ENCODE measurements around the gene PTPRD.

Gene PTPRD

DNA sequence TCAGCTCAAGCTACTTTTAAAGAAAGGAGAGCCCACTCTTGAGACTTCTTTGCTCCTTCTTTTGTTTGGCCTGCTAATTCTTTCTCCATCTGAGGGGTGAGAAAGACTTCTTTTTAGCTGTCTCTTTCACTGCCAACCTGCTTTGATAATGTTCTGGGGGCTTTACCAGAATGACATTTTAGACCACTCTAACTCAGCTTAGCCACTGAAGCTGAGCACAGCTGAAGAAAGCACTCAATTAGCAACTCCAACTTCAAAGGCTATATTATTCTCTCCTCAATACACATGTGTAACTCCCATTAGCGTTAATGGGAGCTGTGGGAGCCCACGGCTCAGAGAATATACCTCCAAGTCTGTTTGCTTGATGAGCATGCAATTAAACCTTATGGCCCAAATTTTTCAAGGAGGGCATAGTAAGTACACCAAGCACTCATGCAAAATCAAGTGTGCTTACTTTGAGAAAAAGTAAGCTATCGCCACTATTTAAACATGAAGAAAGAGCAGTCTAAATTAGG is 1997.8 kb downstream of the PTPRD start:
- TF ChIP-seq, protein P1, sequence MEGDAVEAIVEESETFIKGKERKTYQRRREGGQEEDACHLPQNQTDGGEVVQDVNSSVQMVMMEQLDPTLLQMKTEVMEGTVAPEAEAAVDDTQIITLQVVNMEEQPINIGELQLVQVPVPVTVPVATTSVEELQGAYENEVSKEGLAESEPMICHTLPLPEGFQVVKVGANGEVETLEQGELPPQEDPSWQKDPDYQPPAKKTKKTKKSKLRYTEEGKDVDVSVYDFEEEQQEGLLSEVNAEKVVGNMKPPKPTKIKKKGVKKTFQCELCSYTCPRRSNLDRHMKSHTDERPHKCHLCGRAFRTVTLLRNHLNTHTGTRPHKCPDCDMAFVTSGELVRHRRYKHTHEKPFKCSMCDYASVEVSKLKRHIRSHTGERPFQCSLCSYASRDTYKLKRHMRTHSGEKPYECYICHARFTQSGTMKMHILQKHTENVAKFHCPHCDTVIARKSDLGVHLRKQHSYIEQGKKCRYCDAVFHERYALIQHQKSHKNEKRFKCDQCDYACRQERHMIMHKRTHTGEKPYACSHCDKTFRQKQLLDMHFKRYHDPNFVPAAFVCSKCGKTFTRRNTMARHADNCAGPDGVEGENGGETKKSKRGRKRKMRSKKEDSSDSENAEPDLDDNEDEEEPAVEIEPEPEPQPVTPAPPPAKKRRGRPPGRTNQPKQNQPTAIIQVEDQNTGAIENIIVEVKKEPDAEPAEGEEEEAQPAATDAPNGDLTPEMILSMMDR (IDR thresholded peaks at IDR 0.05; ENCODE audit: low read depth, low read length, missing control alignments), result no peak
- DNase-seq (ENCODE audit: low read depth), result no peak
- H3K4me3 ChIP-seq (ENCODE audit: low read depth, low read length), result no peak overlapping the region
- in situ Hi-C loops (cut with HindIII; ENCODE audit: low sequenced_read_pairs), result no loop called here

- H3K4me3 ChIP-seq (ENCODE audit: low read depth, low read length), result no peak overlapping the region
- DNase-seq (ENCODE audit: low read depth), result no peak
- in situ Hi-C loops (cut with HindIII; ENCODE audit: low sequenced_read_pairs), result no loop called here
- TF ChIP-seq, protein P1 (IDR thresholded peaks at IDR 0.05; ENCODE audit: low read depth, low read length, missing control alignments), result no peak
Measured at GRCh38 chr9:8613346-8613825, 1999.4 kb downstream of the PTPRD start.

DNA sequence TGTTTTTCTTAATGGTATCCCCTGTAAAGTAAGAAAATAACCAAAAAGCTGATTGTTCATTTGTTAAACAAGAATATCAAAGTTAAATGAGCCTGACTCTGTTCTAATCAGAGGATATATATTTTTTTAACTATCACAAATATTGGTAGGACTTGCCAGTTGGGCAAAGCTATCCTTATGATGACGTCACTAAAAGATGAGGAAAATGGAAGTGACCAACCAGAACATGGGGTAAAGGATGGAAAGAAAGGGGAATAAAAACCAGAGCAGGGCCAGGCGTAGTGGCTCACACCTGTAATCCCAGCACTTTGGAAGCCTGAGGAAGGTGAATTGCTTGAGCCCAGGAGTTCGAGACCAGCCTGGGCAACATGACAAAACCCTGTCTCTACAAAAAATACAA is 2001.6 kb downstream of the PTPRD start:
- in situ Hi-C loops (cut with HindIII; ENCODE audit: low sequenced_read_pairs), result no loop called here
- TF ChIP-seq, protein P1 (IDR thresholded peaks at IDR 0.05; ENCODE audit: low read depth, low read length, missing control alignments), result no peak

GRCh38 chr9:8610256-8610655 is 2002.5 kb downstream of the PTPRD start:
- no peak for DNase-seq (ENCODE audit: low read depth)
- TF ChIP-seq, protein P1 (IDR thresholded peaks at IDR 0.05; ENCODE audit: low read depth, low read length, missing control alignments), result no peak
- H3K4me3 ChIP-seq (ENCODE audit: low read depth, low read length), result no peak overlapping the region
- in situ Hi-C loops (cut with HindIII; ENCODE audit: low sequenced_read_pairs), result no loop called here

More for the DNA sequence above, 2001.6 kb downstream of the PTPRD start:
- DNase-seq (ENCODE audit: low read depth), result no peak
- H3K4me3 ChIP-seq (ENCODE audit: low read depth, low read length), result no peak overlapping the region

DNA sequence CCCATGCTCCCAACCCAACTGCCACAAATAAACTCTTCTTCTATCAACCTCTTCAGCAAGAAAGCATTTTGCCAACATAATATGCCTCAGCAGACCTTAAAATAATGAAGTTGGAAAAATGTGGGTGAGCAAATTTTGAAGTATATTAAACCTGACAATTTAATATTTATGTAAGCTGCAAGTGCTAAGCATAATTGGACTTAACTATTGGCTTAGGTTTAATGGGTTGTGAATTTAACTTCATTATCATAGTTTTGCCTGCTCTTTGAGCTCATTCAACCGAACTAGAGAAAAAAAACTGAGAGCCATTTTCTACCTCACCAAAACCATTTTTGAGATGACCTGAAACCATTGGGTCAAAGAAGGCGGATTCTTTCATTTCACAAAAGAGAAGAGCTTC is 2007.7 kb downstream of the PTPRD start:
- in situ Hi-C loops (cut with HindIII; ENCODE audit: low sequenced_read_pairs), result no loop called here
- no peak for DNase-seq (ENCODE audit: low read depth)
- no peak overlapping the region for H3K4me3 ChIP-seq (ENCODE audit: low read depth, low read length)
- TF ChIP-seq, protein P1 (IDR thresholded peaks at IDR 0.05; ENCODE audit: low read depth, low read length, missing control alignments), result no peak

GRCh38 chr9:8604201-8604600 is 2008.6 kb downstream of the PTPRD start:
- TF ChIP-seq, protein P1 (IDR thresholded peaks at IDR 0.05; ENCODE audit: low read depth, low read length, missing control alignments), result no peak
- H3K4me3 ChIP-seq (ENCODE audit: low read depth, low read length), result no peak overlapping the region
- in situ Hi-C loops (cut with HindIII; ENCODE audit: low sequenced_read_pairs), result no loop called here
- no peak for DNase-seq (ENCODE audit: low read depth)
